ENCODE measurements around the gene USE1.
"Not testable (repeated sequence)": the region's sequence is repeated elsewhere in the genome, so short reads cannot be mapped to it uniquely, and the experiment has no call there.

The USE1 gene, protein sequence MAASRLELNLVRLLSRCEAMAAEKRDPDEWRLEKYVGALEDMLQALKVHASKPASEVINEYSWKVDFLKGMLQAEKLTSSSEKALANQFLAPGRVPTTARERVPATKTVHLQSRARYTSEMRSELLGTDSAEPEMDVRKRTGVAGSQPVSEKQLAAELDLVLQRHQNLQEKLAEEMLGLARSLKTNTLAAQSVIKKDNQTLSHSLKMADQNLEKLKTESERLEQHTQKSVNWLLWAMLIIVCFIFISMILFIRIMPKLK

DNA sequence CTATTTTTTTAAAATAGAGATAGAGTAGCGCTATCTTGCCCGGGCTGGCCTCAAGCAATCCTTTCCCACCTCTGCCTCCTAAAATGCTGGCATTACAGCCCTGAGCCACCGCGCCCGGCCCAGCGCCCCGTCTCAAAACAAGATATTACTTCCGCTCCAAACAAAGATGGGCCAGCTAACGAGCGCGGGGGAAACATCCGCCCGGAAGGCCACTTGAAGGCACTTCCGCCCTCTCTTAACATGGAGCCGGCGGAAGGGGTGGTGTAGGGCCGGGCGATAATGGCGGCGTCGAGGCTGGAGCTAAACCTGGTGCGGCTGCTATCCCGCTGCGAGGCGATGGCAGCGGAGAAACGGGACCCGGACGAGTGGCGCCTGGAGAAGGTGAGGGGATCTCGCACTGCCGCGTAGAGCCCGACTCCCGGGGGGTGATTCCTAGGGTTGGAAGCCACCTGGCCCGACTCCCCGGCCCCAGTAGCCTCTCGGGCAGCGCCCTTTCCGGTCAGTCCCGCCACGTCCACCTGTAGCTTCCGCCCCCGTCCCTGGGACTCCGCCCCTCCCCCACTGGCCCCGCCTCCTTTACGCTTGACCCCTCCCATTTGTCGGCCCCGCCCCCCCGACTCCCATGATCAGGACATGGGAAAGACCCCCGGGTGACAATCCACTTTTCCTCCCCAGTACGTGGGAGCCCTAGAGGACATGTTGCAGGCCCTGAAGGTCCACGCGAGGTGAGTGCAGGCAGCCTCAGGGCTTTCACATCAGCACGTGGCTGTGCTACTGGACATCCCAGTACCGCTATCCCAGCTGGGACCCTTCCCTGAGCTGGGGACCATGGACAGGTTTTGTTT is at the start of gene USE1:
Gene USE1, plus strand, starts transcription at position 231 of the 845 bp plus-strand sequence. Its CDS starts 49 bp downstream, at position 280.
- DNase-seq (ENCODE audit: low read depth in 2 of 2) = peak; percentile 67 to 78

DNA sequence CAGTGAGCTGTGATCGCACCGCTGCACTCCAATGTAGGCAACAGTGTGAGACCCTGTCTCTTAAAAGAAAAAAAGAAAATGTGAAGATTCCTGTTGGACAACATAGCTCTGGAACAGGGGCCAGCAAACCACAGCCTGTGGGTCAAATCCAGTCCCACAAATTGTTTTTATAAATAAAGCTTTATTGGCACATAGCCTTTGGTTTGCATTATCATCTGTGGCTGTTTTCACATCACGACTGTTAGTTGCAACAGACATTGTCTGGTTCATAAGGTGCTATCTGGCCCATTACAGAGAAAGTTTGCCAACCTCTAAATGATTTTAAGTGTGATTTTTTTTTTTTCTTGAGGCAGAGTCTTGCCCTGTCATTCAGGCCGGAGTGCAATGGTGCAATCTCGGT is 49.4 kb upstream of the USE1 start:
- DNase-seq (ENCODE audit: low read depth in 2 of 2) = no peak

DNA sequence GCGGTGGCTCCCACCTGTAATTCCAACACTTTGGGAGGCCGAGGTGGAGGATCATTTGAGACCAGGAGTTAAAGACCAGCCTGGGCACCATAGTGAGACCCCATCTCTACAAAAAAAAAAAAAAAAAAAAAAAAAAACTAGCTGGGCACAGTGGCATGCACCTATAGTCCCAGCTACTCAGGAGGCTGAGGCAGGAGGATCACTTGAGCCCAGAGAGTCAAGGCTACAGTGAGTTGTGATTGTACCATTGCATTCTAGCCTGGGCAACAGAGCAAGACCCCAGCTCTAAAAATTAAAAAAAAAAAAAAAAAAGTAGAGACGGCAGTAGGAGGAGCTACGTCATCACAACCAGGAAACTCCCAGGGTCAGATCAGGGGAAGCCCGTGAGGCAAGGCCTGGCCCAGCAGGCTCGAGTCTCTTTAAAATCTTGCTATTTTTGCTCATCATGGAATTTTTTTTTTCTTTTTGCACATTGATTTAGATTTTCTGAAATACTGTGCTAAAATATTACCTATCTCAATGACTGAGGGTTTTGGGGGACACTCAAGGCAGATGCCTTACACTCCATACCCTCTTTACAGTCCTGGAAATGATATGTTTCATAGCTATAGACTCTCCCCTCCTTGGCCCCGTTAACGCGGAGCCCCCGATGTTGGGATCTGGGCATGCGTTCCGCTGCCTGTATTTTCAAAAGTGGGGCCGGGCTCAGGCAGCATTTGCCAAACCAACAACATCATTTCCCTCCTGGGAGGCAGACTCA is 44.4 kb upstream of the USE1 start:
- no peak for DNase-seq (ENCODE audit: low read depth in 2 of 2)

DNA sequence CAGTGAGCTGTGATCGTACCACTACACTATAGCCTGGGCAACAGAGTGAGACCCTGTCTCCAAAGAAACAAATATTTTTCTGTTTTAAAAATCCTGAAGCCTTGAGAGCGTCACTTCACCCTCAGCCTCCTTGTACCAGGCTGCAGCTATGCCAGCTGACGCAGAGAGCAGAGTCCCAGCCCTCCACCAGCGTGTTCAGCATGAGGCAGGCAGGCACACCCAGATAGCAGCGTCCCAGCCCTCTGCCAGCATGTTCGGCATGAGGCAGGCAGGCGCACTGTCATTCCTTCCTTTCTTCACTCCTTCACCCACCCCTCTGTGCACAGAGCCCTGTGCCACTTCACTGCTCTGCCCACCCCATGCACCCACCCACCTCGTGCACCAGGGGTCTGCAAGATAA is 43.3 kb upstream of the USE1 start:
- DNase-seq (ENCODE audit: low read depth in 2 of 2) = no peak

DNA sequence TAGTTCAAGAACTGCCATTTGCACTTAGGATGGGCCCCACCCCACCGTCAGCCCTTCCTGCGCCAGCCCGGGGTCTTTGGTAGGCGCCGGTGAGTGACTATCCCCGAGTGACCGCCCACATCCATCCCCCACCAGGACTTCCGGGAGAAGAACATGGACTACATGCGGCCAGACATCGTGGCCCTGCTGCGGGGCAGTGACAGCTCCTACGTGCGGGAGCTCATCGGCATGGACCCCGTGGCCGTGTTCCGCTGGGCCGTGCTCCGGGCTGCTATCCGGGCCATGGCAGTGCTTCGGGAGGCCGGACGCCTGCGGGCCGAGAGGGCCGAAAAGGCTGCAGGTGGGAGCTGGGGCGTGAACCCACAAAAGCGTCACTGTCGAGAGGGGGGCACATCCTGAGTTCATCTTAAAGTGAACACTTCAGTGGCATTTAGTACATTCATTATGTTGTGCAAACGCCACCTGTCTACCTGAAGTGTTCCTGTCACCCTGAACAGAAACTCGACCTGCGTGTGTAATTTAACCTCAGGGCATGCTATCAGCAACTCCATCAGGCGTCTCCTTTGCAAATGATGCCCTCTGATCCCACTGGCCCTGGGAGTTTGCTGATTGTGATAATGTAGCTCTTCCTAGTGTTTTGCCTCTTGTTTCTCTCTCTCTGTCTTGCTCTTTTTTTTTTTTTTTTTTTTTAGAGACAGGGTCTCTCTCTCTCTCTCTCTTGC is 42.4 kb upstream of the USE1 start:
- DNase-seq (ENCODE audit: low read depth in 2 of 2) = no peak

DNA sequence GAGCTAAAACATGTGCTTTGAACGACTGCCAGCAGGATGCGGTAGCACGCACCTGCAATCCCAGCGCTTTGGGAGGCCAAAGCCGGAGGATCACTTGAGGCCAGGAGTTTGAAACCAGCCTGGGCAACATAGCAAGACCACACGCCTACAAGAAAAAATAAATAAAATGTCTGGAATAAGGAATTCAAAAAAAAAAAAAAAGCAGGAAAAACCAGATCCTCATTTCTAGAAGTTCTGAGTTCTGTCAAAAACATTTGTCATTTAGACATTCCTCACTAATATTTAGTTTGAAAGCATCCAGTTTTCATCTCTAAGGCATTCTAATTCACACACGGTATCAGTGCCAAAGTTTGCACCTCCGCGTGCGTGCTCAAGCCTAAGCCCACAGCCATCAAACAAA is 36.9 kb upstream of the USE1 start:
- no peak for DNase-seq (ENCODE audit: low read depth in 2 of 2)

DNA sequence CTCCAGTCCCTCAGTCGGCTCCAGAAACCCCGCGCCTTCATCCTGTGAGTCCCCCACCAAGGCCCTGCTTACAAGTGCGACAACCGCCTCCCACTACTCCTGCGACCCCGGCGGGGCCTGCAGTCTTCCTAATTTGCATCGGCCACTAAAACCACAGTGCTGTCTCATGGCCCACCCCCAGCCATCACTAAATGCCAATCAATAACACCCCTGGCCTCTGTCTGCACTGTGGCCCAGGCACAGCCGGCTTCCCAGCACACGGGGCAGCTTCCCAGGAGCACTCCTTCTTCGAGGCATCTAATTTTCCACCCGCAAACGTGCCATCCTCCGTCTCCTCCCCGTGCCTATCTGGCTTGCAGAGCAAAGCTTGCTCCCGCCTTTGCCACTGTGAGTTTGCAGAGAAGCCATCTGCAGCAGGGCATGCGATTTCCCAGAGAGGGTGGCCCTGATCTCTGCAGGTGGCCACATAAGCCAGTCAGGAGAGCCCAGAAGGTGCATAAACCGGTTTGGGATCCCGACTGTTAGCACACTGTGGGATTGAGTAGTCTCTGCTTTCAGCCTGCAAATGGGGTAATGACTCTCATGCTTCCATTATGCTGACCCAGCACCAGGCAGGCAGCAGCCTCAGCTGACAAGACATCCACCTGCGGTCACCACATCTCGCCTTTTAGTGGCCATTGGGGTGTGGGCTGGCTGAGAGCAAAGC is 34.0 kb upstream of the USE1 start:
- no peak for DNase-seq (ENCODE audit: low read depth in 2 of 2)

DNA sequence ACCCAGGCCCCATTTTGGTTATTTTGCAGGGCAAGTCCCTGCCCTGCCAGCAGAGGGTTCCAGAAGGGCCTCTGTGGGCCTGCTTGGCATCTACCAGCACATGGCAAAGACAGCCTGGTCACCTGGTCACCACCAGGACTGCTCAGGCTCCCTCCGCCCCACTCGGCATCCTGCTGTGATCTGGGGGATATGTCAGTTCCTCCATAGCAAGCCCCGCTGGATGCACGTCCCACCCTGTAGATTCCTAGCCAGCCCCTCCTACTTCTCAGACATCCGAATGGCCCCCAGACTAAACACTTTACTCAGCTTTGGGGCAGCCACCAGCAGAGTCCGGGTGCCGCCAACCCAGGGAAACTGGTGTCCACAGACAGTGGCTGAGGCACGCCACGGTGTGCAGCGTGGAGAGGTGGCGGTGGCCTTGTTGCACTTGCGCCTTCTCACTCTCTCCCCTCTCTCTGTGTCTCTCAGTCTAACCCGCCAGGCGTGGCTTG is 31.8 kb upstream of the USE1 start:
- DNase-seq (ENCODE audit: low read depth in 2 of 2) = no peak

DNA sequence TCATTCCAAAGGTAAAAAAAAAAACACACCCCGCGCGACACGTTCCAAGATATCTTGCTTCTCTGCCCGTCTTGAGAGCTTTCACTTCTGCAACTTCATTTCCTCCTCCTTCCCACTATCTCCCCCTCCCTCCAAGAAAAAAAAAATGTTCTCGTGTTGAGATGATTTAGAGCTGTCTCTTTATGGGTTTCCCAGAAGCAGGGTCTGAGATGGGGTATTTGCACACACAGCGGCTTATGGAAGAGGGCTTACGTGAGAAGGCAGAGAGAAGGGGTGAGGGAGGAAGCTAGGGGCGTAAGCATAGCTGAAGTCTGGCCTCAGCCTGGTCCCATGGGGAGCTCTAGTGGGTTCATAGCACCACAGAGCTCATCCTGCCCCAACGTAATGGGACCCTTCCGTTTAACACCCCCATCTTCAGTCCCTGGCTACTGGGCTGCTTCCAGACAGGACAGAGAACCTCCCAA is 31.3 kb upstream of the USE1 start:
- no peak for DNase-seq (ENCODE audit: low read depth in 2 of 2)

DNA sequence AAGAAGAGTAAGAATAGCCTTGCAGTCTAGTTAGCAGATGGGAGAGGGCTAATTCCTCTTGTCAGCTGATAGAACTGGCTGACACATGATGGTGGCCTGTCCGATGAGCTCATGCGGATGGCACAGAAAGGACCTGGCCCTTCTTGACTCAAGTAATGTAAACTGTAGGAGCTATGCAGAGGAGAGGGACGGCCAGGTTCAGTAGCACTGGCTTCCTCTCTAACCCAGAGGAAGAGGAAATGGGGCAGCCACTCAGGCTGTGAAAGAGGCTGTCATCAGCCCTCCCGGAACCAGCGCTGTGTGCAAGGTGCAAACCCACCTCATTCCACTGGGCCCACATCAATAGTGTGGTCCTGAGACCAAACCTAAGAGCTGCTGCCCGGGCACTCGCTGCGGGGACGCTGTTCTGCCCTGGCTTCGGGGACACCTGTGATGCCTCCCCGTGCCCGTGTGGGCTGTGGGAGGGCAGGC is 30.8 kb upstream of the USE1 start:
- peak; percentile 22 to 26 for DNase-seq (ENCODE audit: low read depth in 2 of 2)

DNA sequence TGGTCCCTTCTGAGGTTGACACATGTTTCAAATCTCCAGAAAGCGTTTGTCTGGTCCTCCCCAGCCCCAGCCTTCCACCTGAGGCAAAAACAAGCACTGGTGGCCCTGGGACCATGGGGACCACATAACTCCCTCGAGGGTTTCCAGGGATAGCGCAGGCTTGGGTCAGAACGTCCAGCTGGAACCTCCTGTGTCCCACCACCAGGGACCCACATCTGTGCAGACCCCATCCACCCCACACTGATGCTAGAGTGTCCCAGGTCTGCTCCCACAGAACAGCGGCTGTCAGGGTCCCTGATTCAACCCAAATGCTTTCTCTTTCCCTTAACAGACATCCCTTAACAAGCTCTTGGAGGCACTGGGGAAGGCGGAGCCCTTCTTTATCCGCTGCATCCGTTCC is 29.6 kb upstream of the USE1 start:
- no peak for DNase-seq (ENCODE audit: low read depth in 2 of 2)

DNA sequence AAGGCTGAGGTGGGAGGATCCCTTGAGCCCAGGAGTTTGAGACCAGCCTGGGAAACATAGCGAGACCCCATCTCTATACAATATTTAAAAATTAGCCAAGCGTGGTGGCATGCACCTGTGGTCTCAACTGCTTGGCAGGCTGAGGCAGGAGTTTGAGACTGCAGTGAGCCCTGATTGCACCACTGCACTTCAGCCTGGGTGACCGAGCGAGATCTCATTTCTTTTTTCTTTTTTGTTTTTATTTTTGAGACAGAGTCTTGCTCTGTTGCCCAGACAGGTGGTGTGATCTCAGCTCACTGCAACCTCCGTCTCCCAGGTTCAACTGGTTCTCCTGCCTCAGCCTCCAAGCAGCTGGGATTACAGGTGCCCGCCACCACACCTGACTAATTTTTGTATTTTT is 23.4 kb upstream of the USE1 start:
- not testable (repeated sequence) for DNase-seq (ENCODE audit: low read depth in 2 of 2)

DNA sequence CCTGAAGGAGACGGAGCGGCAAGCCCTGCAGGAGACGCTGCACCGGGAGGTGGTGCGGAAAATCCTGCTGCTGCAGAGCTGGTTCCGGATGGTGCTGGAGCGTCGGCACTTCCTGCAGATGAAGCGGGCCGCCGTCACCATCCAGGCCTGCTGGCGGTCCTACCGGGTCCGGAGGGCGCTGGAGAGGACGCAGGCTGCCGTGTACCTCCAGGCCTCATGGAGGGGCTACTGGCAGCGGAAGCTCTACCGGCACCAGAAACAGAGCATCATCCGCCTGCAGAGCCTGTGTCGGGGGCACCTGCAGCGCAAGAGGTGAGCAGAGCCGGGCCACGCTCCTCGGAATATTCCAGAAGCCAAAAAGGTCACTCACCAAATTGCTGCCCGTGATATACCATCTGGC is 22.4 kb upstream of the USE1 start:
- no peak for DNase-seq (ENCODE audit: low read depth in 2 of 2)

DNA sequence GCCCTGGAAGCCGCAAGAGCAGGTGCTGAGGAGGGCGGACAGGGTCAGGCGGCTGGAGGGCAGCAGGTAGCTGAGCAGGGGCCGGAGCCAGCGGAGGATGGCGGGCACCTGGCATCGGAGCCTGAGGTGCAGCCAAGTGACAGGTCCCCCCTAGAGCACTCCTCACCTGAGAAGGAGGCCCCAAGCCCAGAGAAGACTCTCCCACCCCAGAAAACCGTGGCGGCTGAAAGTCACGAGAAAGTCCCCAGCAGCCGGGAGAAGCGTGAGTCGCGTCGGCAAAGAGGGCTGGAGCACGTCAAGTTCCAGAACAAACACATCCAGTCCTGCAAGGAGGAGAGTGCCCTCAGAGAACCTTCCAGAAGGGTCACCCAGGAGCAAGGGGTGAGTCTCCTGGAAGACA is 20.5 kb upstream of the USE1 start:
- DNase-seq (ENCODE audit: low read depth in 2 of 2) = no peak

DNA sequence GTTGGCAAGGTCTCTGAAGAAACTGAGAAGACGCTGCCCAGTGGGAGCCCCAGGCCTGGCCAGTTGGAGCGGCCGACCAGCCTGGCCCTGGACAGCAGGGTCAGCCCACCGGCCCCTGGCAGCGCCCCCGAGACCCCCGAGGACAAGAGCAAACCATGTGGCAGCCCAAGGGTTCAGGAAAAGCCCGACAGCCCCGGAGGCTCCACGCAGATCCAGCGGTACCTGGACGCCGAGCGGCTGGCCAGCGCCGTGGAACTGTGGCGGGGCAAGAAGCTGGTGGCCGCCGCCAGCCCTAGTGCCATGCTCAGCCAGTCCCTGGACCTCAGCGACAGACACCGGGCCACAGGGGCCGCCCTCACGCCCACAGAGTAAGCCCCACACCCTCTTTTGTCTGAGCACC is 20.1 kb upstream of the USE1 start:
- DNase-seq (ENCODE audit: low read depth in 2 of 2) = no peak

DNA sequence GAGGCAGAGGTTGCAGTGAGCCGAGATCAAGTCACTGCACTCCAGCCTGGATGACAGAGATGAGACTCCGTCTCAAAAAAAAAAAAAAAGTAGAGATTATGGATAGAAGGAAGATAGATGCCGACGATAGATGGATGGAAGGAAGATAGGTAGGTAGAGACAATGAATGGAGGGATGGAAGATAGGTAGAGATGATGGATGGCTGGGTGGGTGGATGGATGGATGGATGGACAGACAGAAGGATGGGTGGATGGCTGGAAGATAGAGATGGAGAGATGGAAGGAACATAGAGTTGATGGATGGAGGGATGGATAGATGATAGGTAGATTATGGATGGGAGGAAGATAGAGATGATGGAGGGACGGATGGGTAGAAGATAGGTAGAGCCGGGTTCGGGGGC is 18.5 kb upstream of the USE1 start:
- no peak for DNase-seq (ENCODE audit: low read depth in 2 of 2)

DNA sequence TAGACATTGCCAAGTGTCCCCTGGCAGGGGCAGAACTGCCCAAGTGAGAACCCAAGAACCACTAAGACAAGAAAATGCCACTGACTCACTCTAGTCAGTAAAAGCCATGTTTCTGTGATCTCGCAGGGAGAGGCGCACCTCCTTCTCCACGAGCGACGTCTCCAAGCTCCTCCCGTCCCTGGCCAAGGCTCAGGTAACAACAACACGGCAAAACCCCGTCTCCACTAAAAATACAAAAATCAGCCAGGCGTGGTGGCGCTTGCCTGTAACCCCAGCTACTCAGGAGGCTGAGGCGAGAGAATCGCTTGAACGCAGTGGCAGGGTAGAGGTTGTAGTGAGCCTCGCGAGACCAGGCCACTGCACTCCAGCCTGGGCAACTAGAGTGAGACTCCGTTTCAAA is 17.5 kb upstream of the USE1 start:
- no peak for DNase-seq (ENCODE audit: low read depth in 2 of 2)

DNA sequence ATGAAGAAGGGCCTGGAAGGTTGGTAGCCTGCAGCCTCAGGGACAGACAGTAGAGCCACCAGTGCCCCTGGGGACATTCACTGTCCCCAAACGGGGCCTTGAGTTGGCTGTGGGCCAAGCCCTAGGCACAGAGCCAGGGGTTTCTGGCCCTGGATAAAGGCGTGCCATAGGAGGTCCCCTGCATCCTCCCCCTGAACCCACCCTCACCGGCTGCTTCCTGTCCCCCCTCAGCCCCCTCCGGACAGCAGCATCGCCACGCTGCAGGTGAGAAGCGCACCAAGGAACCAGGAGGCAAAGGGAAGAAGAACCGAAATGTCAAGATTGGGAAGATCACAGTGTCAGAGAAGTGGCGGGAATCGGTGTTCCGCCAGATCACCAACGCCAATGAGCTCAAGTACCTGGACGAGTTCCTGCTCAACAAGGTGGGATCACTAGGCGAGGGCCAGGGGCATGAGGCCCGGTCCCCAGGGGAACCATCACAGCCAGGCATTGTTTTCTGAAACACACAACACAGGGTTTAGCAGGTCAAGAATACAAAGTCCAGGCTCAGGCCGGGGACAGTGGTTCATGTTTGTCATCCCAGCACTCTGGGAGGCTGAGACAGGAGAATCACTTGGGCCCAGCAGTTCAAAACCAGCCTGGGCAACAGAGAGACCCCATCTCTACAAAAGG is 14.6 kb upstream of the USE1 start:
- DNase-seq (ENCODE audit: low read depth in 2 of 2) = no peak

DNA sequence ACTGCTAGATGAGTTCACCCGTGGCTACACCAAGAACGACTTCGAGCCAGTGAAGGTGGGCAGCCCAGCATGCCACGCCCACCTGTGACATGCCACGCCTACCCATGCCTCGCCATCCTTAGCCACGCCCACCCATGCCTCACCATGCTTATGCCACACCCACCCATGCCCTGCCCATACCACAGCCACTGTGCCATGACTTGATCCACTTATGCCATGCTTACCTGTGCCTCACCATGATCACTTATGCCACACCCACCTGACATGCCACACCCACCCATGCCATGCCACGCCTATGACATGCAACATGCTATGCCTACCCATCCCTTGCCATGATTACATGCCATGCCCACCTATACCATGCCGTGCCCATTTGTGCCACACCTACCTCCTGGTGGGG is 12.9 kb upstream of the USE1 start:
- DNase-seq (ENCODE audit: low read depth in 2 of 2) = no peak

DNA sequence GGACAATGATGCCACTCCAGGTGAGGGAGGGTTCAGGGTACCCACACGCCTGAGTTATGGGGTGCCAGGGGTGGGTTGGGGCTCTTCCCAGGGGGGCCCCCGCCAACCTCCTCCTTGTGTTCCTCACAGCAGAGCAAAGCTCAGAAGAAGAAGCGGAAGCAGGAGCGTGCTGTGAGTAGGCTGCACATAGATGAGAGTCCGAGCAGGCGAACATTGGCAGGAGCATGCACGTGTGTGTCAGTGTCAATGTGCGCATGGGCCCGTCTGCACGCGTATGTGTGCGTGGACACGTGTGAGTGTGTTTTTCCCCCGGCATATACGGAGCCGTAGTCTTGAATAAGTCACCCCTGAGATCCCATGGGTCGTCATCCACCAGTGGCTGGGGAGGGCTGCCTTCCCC is 12.4 kb upstream of the USE1 start:
- no peak for DNase-seq (ENCODE audit: low read depth in 2 of 2)
